Measurements from ENCODE around the gene RIOK2. TPM values are rescaled to one million over a fixed set of nuclear protein-coding genes. Genes with fewer than 3 reads are reported as not detected.

Gene RIOK2
- total and polyA plus RNA-seq, 10 of the 15 experiments (the other 5 are each of a cell fraction or from before 2014, with no cell fraction given) = 23.0 to 69.1 (median 33.3) TPM

GRCh38 chr5:97111004-97111403 is 72.0 kb downstream of the RIOK2 start (continued):
- TF ChIP-seq SRF (IDR thresholded peaks at IDR 0.05; ENCODE audit: low read depth in 2 of 2, low read length in 2 of 2) = no peak
- TF ChIP-seq ZZZ3 (IDR thresholded peaks at IDR 0.05; ENCODE audit: control insufficient read depth, insufficient read length, low read depth) = no peak
- TF ChIP-seq CHD2 (IDR thresholded peaks at IDR 0.05; ENCODE audit: borderline replicate concordance, low read depth, low read length) = no peak
- TF ChIP-seq STAT1 (conservative IDR thresholded peaks at IDR 0.05) = no peak
- TF ChIP-seq MYC (IDR thresholded peaks at IDR 0.05; ENCODE audit: insufficient read depth, insufficient read length, insufficient replicate concordance, low read length, severe bottlenecking) = no peak
- no peak for TF ChIP-seq TBL1XR1 (IDR thresholded peaks at IDR 0.05; ENCODE audit: low read depth, low read length)
- TF ChIP-seq SUZ12 (IDR thresholded peaks at IDR 0.05; ENCODE audit: unreplicated experiment) = no peak
- no peak for TF ChIP-seq DPF2 (IDR thresholded peaks at IDR 0.05)
- no peak for TF ChIP-seq PBX3 (IDR thresholded peaks at IDR 0.05; ENCODE audit: insufficient replicate concordance, low read depth, low read length)

Small RNA genes within 50 kb of the gene (small RNA-seq; reads per million reads assigned to genes)
- gene RNU1-73P = not detected

Other genes starting within 250 kb of the RIOK2 start
- 38.5 and 56.2 TPM in 2 replicates for gene LNPEP, start 247.2 kb downstream of the RIOK2 start, total RNA-seq (2014; rRNA removed)
- gene LNPEP, start 247.2 kb downstream of the RIOK2 start, total RNA-seq (2014; rRNA removed; fragmentation: Illumina TruSeq; extraction: Trizol) = 54.9 and 62.3 TPM in 2 replicates
- gene LNPEP, start 247.2 kb downstream of the RIOK2 start, total RNA-seq (2021) = 50.8 and 51.1 TPM in 2 replicates
- gene LNPEP, start 247.2 kb downstream of the RIOK2 start, polyA plus RNA-seq (2011; rRNA removed) = 44.7 and 67.7 TPM in 2 replicates
- 26.1 and 34.4 TPM in 2 replicates for gene LNPEP, start 247.2 kb downstream of the RIOK2 start, polyA plus RNA-seq (2014; fragmentation: Illumina TruSeq; extraction: Trizol)
- gene LNPEP, start 247.2 kb downstream of the RIOK2 start, polyA plus RNA-seq (2014; fragmentation: Nextera tagmentation; extraction: Ambion mirVana) = 1 to 10 TPM; 5.6 to 7.3 TPM
- 17.1 and 21.0 TPM in 2 replicates for gene LNPEP, start 247.2 kb downstream of the RIOK2 start, polyA plus RNA-seq (2014; rRNA removed)
- gene LNPEP, start 247.2 kb downstream of the RIOK2 start, polyA plus RNA-seq (2016; fragmentation: Nextera tagmentation; extraction: Ambion mirVana) = 10 to 100 TPM; 23.2 to 23.9 TPM
- not detected in 2 replicates for gene LIX1, start 40.6 kb downstream of the RIOK2 start, total RNA-seq (2014; rRNA removed)
- gene LIX1, start 40.6 kb downstream of the RIOK2 start, total RNA-seq (2014; rRNA removed; fragmentation: Illumina TruSeq; extraction: Trizol) = 0.05 TPM in 1 of 2 replicates, not detected in the other
- gene LIX1, start 40.6 kb downstream of the RIOK2 start, total RNA-seq (2021) = not detected in 2 replicates
- gene LIX1, start 40.6 kb downstream of the RIOK2 start, polyA plus RNA-seq (2011; rRNA removed) = not detected in 2 replicates
- 0.07 TPM in 1 of 2 replicates, not detected in the other for gene LIX1, start 40.6 kb downstream of the RIOK2 start, polyA plus RNA-seq (2014; fragmentation: Illumina TruSeq; extraction: Trizol)
- under 1 TPM; 0.02 TPM for gene LIX1, start 40.6 kb downstream of the RIOK2 start, polyA plus RNA-seq (2014; fragmentation: Nextera tagmentation; extraction: Ambion mirVana)
- not detected in 2 replicates for gene LIX1, start 40.6 kb downstream of the RIOK2 start, polyA plus RNA-seq (2014; rRNA removed)
- under 1 TPM; 0.04 to 0.05 TPM for gene LIX1, start 40.6 kb downstream of the RIOK2 start, polyA plus RNA-seq (2016; fragmentation: Nextera tagmentation; extraction: Ambion mirVana)

All from GM12878 (cell line).